ENCODE data around the gene NDUFAF2.
"Not testable (repeated sequence)": the region's sequence is repeated elsewhere in the genome, so short reads cannot be mapped to it uniquely, and the experiment has no call there.

The NDUFAF2 gene

DNA sequence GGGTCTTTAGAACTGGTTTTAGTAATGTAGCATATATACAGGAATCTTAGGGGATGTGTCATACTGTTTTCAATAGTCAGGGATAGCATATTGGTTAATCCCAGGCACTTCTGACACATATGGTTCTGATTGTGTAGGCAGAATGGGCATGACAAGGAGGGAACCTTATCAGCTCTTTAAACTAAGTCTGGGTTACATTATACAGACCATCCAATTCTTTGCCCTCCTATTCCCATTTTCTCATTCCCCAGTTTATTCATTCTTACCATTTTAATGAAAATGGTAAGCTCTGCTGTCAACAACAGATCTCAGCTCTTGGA is 85.1 kb downstream of the NDUFAF2 start:
- H3K9me2 ChIP-seq (replicated peaks; ENCODE audit: insufficient read depth, low read length) = no peaks in the 10 kb centered on the region

DNA sequence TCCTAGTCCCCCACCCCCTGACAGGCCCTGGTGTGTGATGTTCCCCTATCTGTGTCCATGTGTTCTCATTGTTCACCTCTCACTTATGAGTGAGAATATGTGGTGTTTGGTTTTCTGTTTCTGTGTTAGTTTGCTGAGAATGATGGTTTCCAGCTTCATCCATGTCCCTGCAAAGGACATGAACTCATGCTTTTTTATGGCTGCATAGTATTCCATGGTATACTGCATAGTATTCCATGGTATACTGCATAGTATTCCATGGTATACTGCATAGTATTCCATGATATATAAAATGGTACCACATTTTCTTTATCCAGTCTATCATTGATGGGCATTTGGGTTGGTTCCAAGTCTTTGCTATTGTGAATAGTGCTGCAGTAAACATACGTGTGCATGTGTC is 86.3 kb downstream of the NDUFAF2 start:
- H3K4me2 ChIP-seq (ENCODE audit: low read depth, low read length, poor library complexity, severe bottlenecking); H4K20me1 ChIP-seq (ENCODE audit: low read depth, low read length); H3K36me3 ChIP-seq (ENCODE audit: low read length); H3K9me2 ChIP-seq (replicated peaks; ENCODE audit: insufficient read depth, low read length); H3K9ac ChIP-seq (ENCODE audit: low read length); H3K79me2 ChIP-seq (ENCODE audit: insufficient read depth, low read length); H3K9me3 ChIP-seq (ENCODE audit: insufficient read depth, low read length); H3F3A ChIP-seq (ENCODE audit: insufficient read depth); H2AFZ ChIP-seq (ENCODE audit: low read depth, low read length, severe bottlenecking); H3K27ac ChIP-seq (ENCODE audit: low read depth, low read length); H3K4me3 ChIP-seq (ENCODE audit: insufficient read depth, low read length, poor library complexity, severe bottlenecking); H3K27me3 ChIP-seq (ENCODE audit: low read length): not testable (repeated sequence)

More for the DNA sequence above, 85.1 kb downstream of the NDUFAF2 start:
- Histone ChIP-seq H3K27me3 (ENCODE audit: low read length) (no peaks in the 10 kb centered on the region), H3K4me3 (ENCODE audit: insufficient read depth, low read length, poor library complexity, severe bottlenecking) (no peak overlapping the region), H3K9me3 (ENCODE audit: insufficient read depth, low read length) (no peaks in the 10 kb centered on the region), H3F3A (ENCODE audit: insufficient read depth) (no peaks in the 10 kb centered on the region), H4K20me1 (ENCODE audit: low read depth, low read length) (no peaks in the 10 kb centered on the region), H3K4me2 (ENCODE audit: low read depth, low read length, poor library complexity, severe bottlenecking) (no peak overlapping the region), H3K79me2 (ENCODE audit: insufficient read depth, low read length) (no peaks in the 10 kb centered on the region), H3K27ac (ENCODE audit: low read depth, low read length) (no peak overlapping the region), H3K9ac (ENCODE audit: low read length) (no peak overlapping the region), H2AFZ (ENCODE audit: low read depth, low read length, severe bottlenecking) (no peak overlapping the region), H3K36me3 (ENCODE audit: low read length) (no peaks in the 10 kb centered on the region)
- TF ChIP-seq, protein P1, sequence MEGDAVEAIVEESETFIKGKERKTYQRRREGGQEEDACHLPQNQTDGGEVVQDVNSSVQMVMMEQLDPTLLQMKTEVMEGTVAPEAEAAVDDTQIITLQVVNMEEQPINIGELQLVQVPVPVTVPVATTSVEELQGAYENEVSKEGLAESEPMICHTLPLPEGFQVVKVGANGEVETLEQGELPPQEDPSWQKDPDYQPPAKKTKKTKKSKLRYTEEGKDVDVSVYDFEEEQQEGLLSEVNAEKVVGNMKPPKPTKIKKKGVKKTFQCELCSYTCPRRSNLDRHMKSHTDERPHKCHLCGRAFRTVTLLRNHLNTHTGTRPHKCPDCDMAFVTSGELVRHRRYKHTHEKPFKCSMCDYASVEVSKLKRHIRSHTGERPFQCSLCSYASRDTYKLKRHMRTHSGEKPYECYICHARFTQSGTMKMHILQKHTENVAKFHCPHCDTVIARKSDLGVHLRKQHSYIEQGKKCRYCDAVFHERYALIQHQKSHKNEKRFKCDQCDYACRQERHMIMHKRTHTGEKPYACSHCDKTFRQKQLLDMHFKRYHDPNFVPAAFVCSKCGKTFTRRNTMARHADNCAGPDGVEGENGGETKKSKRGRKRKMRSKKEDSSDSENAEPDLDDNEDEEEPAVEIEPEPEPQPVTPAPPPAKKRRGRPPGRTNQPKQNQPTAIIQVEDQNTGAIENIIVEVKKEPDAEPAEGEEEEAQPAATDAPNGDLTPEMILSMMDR (IDR thresholded peaks at IDR 0.05; ENCODE audit: insufficient read depth, low read length, poor library complexity, severe bottlenecking) = no peak
- TF ChIP-seq EZH2phosphoT487 (conservative IDR thresholded peaks at IDR 0.05; ENCODE audit: low read length) = no peak

DNA sequence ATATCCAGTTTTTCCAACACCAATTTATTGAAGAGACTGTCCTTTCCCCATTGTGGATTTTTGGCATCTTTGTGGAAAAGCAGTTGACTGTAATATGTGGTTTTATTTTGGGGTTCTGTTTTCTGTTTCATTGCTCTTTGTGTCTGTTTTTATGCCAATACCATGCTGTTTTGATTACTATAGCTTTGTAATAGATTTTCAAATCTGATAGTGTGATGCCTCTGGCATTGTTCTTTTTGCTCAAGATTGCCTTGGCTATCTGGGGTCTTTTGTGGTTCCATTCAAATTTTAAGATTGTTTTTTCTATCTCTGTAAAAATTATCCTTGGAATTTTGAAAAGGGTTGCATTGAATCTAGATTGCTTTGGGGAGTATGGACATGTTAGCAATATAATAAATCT is 99.5 kb downstream of the NDUFAF2 start:
- Histone ChIP-seq H3K4me3 (ENCODE audit: insufficient read depth, low read length, poor library complexity, severe bottlenecking) (no peak overlapping the region), H3F3A (ENCODE audit: insufficient read depth) (no peaks in the 10 kb centered on the region), H4K20me1 (ENCODE audit: low read depth, low read length) (no peaks in the 10 kb centered on the region), H2AFZ (ENCODE audit: low read depth, low read length, severe bottlenecking) (no peak overlapping the region), H3K27ac (ENCODE audit: low read depth, low read length) (no peak overlapping the region), H3K9me2 (replicated peaks; ENCODE audit: insufficient read depth, low read length) (no peaks in the 10 kb centered on the region), H3K9me3 (ENCODE audit: insufficient read depth, low read length) (peaks cover 5% of the 10 kb centered on the region; the same call in 1 of the 2 replicates), H3K4me2 (ENCODE audit: low read depth, low read length, poor library complexity, severe bottlenecking) (no peak overlapping the region), H3K9ac (ENCODE audit: low read length) (no peak overlapping the region), H3K79me2 (ENCODE audit: insufficient read depth, low read length) (no peaks in the 10 kb centered on the region), H3K36me3 (ENCODE audit: low read length) (0 out of 2 replicates have a peak, but pooled peaks cover 8% of the 10 kb centered on the region), H3K27me3 (ENCODE audit: low read length) (no peaks in the 10 kb centered on the region)
- TF ChIP-seq EZH2phosphoT487 (conservative IDR thresholded peaks at IDR 0.05; ENCODE audit: low read length) = no peak
- TF ChIP-seq, protein P1 (IDR thresholded peaks at IDR 0.05; ENCODE audit: insufficient read depth, low read length, poor library complexity, severe bottlenecking) = no peak

DNA sequence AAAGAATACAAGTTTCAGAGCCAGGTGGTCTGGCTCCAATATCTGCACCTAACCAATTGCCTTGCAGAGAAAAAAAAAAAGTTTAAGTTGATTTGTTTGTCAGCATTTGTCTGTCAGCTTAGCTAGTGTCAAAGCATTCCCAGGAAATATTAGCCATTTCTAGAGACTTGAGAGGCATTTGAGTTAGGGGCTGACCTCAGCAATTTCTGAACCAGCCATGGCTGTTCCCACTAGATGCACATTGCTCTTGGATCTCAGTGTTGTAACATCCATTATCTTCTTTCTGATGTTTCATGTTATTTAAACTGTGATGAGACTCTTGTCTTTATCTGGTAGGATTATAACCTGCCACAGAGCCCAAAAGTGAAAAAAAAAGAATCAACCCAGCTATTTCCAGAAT is 102.3 kb downstream of the NDUFAF2 start:
- Histone ChIP-seq H3K9ac (ENCODE audit: low read length) (no peak overlapping the region), H2AFZ (ENCODE audit: low read depth, low read length, severe bottlenecking) (no peak overlapping the region), H3K27me3 (ENCODE audit: low read length) (no peaks in the 10 kb centered on the region), H3K27ac (ENCODE audit: low read depth, low read length) (no peak overlapping the region), H4K20me1 (ENCODE audit: low read depth, low read length) (no peaks in the 10 kb centered on the region), H3F3A (ENCODE audit: insufficient read depth) (no peaks in the 10 kb centered on the region), H3K79me2 (ENCODE audit: insufficient read depth, low read length) (no peaks in the 10 kb centered on the region), H3K36me3 (ENCODE audit: low read length) (0 out of 2 replicates have a peak, but pooled peaks cover 5% of the 10 kb centered on the region), H3K9me2 (replicated peaks; ENCODE audit: insufficient read depth, low read length) (no peaks in the 10 kb centered on the region), H3K9me3 (ENCODE audit: insufficient read depth, low read length) (peaks cover 5% of the 10 kb centered on the region; the same call in 1 of the 2 replicates), H3K4me3 (ENCODE audit: insufficient read depth, low read length, poor library complexity, severe bottlenecking) (no peak overlapping the region), H3K4me2 (ENCODE audit: low read depth, low read length, poor library complexity, severe bottlenecking) (no peak overlapping the region)
- no peak for TF ChIP-seq EZH2phosphoT487 (conservative IDR thresholded peaks at IDR 0.05; ENCODE audit: low read length)
- TF ChIP-seq, protein P1 (IDR thresholded peaks at IDR 0.05; ENCODE audit: insufficient read depth, low read length, poor library complexity, severe bottlenecking) = no peak

All from SU-DHL-6 (cell line).